Coronary artery (tissue), 2 donors: ENCODE results near the gene SCN2B.

ENCODE experiments used
- DNase-seq: peaks from one replicate; pipeline ENCODE4 v3.0.0-alpha.2; 2017; ENCODE audit warnings: low spot score
- H3K27ac ChIP-seq, 2 donors: fragments of 200-600 bp; sonication (generic); one replicate each; pipeline ENCODE4 v1.5.1; 2016 to 2019
- H3K4me3 ChIP-seq: fragments of 200-600 bp; sonication (generic); 2 replicates; pipeline ENCODE4 v1.5.1; 2016; ENCODE audit warnings: mild to moderate bottlenecking, moderate library complexity
- CTCF ChIP-seq: fragments of 200-600 bp; sonication (generic); IDR thresholded peaks from one replicate; pipeline ENCODE4 v1.5.1; 2019; ENCODE audit warnings: antibody characterized with exemption

SCN2B gene

GRCh38 chr11:118133816-118134215 lies 42.6 kb downstream of the SCN2B start:
- DNase-seq = no peak
- no peak for TF ChIP-seq CTCF

GRCh38 chr11:118132385-118133151 lies 43.9 kb downstream of the SCN2B start:
- no peak for DNase-seq
- Histone ChIP-seq H3K27ac (no peak overlapping the region), H3K4me3 (no peak overlapping the region)
- TF ChIP-seq CTCF = no peak

More at GRCh38 chr11:118133816-118134215, 42.6 kb downstream of the SCN2B start:
- no peak overlapping the region for H3K27ac ChIP-seq
- H3K4me3 ChIP-seq = no peak overlapping the region

- no peak for TF ChIP-seq CTCF
- Histone ChIP-seq H3K27ac (no peak overlapping the region), H3K4me3 (no peak overlapping the region)
- DNase-seq = no peak
Measured at GRCh38 chr11:118129471-118130172, 46.8 kb downstream of the SCN2B start.

- no peak for DNase-seq
- H3K4me3 ChIP-seq = no peak overlapping the region
- no peak for TF ChIP-seq CTCF
- no peak overlapping the region for H3K27ac ChIP-seq
Measured at GRCh38 chr11:118128721-118129470, 47.5 kb downstream of the SCN2B start.

GRCh38 chr11:118128310-118128709 lies 48.1 kb downstream of the SCN2B start:
- H3K27ac ChIP-seq = no peak overlapping the region
- DNase-seq = no peak
- H3K4me3 ChIP-seq = no peak overlapping the region
- no peak for TF ChIP-seq CTCF

- H3K27ac ChIP-seq = no peak overlapping the region
- no peak for DNase-seq
- no peak for TF ChIP-seq CTCF
- H3K4me3 ChIP-seq = no peak overlapping the region
Measured at GRCh38 chr11:118126082-118126838, 50.2 kb downstream of the SCN2B start.
